ENCODE measurements around the gene HPS4. TPM values are rescaled to one million over a fixed set of nuclear protein-coding genes. Genes with fewer than 3 reads are reported as not detected.

Gene HPS4
- total and polyA plus RNA-seq, 10 of the 15 experiments (the other 5 are each of a cell fraction or from before 2014, with no cell fraction given): 11.7 to 36.7 (median 30.8) TPM

- 89% methylated on average over 9 of the region's 9 CpGs for WGBS (ENCODE audit: insufficient coverage, insufficient replicate concordance, low lambda C conversion rate, missing lambda C conversion rate)
- TF ChIP-seq ZBTB4 (CRISPR knock-in tag; IDR thresholded peaks at IDR 0.05) (no peak), ZNF622 (IDR thresholded peaks at IDR 0.05) (no peak), BCLAF1 (IDR thresholded peaks at IDR 0.05) (no peak), ZNF687 (IDR thresholded peaks at IDR 0.05) (no peak), MLLT1 (IDR thresholded peaks at IDR 0.05) (no peak), STAT3 (IDR thresholded peaks at IDR 0.05; ENCODE audit: low read depth, low read length) (no peak), ZNF384 (IDR thresholded peaks at IDR 0.05; ENCODE audit: borderline replicate concordance, low read depth, low read length) (no peak), MXI1 (IDR thresholded peaks at IDR 0.05; ENCODE audit: low read depth, low read length) (no peak), CHD2 (IDR thresholded peaks at IDR 0.05; ENCODE audit: borderline replicate concordance, low read depth, low read length) (no peak)
Observed at GRCh38 chr22:26450453-26451185, 33.0 kb downstream of the HPS4 start.

More at GRCh38 chr22:26450453-26451185, 33.0 kb downstream of the HPS4 start:
- no peaks in the 10 kb centered on the region for H3K27me3 ChIP-seq (replicated peaks in 1 of 2; ENCODE audit: control insufficient read depth in 2 of 2, insufficient read depth in 2 of 2, low read length in 1 of 2)
- FAIRE-seq (no peak), DNase-seq (ENCODE audit: low read depth, low spot score) (no peak), ATAC-seq (no peak)
- H3K4me2 ChIP-seq (ENCODE audit: control insufficient read depth, insufficient read depth): no peak overlapping the region
- no peak overlapping the region for H2AFZ ChIP-seq (ENCODE audit: control insufficient read depth, low read depth, low read length)
- RAD21 ChIA-PET (ENCODE audit: unreplicated experiment): no interaction called here
- intact Hi-C loops (cut with micrococcal nuclease; ENCODE audit: unreplicated experiment) (no loop called here), in situ Hi-C loops (cut with MboI) (no loop called here)
- H3K79me2 ChIP-seq (ENCODE audit: control insufficient read depth, insufficient read depth, low read length): no peaks in the 10 kb centered on the region
- H3K36me3 ChIP-seq (ENCODE audit: control insufficient read depth in 2 of 2, insufficient read depth in 2 of 2, low read length in 1 of 2): peaks cover 7 to 17% of the 10 kb centered on the region in 2 experiments
- CTCF ChIA-PET: no interaction called here
- no peak overlapping the region for H3K4me3 ChIP-seq
- SMC1A ChIA-PET (ENCODE audit: uncharacterized antibody, unreplicated experiment): interaction anchor here (1.8 kb wide), 1 partner anchor 15 kb away, joined by 4 read pairs; no protein-coding TSS in a partner anchor
- H3K27ac ChIP-seq (ENCODE audit: control insufficient read depth, insufficient read depth): no peak overlapping the region
- BruUV-seq (replicated peaks): no TSS peak
- 0 out of 2 replicates have a peak, but pooled peaks cover 3% of the 10 kb centered on the region for H4K20me1 ChIP-seq (ENCODE audit: control insufficient read depth, insufficient read depth)
- H3K9me3 ChIP-seq (replicated peaks; ENCODE audit: control insufficient read depth, insufficient read depth, low read length): no peaks in the 10 kb centered on the region
- no peak overlapping the region for H3K9ac ChIP-seq (ENCODE audit: control insufficient read depth, insufficient read depth, low read length)
- POLR2A ChIA-PET: no interaction called here
- no peaks in the 10 kb centered on the region for H3K4me1 ChIP-seq (ENCODE audit: control insufficient read depth, insufficient read depth, low read length)

All from GM12878 (cell line).